Measurements from ENCODE around the gene CENPI. TPM values are rescaled to one million over a fixed set of nuclear protein-coding genes. Genes with fewer than 3 reads are reported as not detected.

Gene CENPI
- total and polyA plus RNA-seq, 12 donors: 0.15 to 2.5 (median 0.47) TPM

DNA sequence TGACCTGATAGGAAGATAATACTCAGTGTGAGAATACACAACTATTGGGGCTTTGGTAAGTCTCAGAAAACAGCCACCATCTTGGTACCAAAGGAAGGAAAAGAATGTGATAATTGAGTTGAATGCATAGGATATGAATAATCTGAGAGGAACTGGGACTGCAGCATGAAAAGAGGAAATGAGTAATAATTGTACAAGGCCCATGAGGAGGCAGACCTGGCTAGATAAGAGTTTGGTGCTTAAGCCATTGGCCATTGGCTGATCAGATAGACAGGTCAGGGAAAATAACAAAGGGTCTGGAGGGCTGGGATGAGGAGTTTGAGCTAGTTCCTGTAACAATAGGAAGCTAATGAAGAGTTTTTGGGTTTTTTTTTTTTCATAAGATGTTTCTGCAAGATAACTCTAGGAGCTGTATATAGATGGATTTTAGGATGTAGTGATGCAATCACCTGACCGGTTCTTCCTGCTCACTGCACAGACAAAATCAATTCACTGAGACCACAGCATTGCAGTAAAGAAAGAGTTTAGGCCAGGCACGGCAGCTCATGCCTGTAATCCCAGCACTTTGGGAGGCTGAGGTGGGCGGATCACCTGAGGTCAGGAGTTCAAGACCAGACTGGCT lies 40.8 kb upstream of the CENPI start:
- H3K4me3 ChIP-seq: no peak overlapping the region
- 69 to 84% methylated on average over 3 of the region's 3 CpGs for WGBS, 2 donors
- H3K9me3 ChIP-seq: no peaks in the 10 kb centered on the region
- H3K27ac ChIP-seq: no peak overlapping the region
- no peak for ATAC-seq
- H3K27me3 ChIP-seq: no peaks in the 10 kb centered on the region
- TF ChIP-seq, protein P1, sequence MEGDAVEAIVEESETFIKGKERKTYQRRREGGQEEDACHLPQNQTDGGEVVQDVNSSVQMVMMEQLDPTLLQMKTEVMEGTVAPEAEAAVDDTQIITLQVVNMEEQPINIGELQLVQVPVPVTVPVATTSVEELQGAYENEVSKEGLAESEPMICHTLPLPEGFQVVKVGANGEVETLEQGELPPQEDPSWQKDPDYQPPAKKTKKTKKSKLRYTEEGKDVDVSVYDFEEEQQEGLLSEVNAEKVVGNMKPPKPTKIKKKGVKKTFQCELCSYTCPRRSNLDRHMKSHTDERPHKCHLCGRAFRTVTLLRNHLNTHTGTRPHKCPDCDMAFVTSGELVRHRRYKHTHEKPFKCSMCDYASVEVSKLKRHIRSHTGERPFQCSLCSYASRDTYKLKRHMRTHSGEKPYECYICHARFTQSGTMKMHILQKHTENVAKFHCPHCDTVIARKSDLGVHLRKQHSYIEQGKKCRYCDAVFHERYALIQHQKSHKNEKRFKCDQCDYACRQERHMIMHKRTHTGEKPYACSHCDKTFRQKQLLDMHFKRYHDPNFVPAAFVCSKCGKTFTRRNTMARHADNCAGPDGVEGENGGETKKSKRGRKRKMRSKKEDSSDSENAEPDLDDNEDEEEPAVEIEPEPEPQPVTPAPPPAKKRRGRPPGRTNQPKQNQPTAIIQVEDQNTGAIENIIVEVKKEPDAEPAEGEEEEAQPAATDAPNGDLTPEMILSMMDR (IDR thresholded peaks at IDR 0.05): no peak
- peaks cover 0 to 3% (median 0%) of the 10 kb centered on the region in 9 donors for H3K4me1 ChIP-seq
- no peak for DNase-seq
- no peaks in the 10 kb centered on the region for H3K36me3 ChIP-seq
- intact Hi-C loops (cut with DNase I): no loop called here

DNA sequence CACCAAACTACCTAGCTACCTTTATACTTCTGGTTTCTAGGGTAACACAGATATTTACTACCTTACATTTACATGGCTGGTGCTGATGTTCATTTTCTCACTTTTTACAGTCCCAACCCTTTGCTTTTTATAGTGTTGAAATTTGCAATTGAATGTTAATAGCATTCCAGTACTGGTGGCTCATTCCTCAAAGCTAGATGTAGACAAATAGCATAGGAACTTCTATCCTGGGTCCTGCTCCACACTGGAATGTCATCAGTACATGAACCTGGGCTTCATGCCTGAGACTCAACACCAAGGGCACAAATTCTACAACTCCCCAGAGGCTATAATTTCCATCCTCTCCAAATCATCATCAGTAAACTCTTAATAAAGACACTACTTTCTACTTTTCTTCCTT lies 35.8 kb upstream of the CENPI start:
- DNase-seq (no peak), ATAC-seq (no peak)
- H3K27me3 ChIP-seq: peaks cover 0 to 5% (median 0%) of the 10 kb centered on the region in 7 donors
- H3K27ac ChIP-seq: no peak overlapping the region
- H3K4me1 ChIP-seq: no peaks in the 10 kb centered on the region
- TF ChIP-seq, protein P1 (IDR thresholded peaks at IDR 0.05): no peak
- H3K9me3 ChIP-seq: no peaks in the 10 kb centered on the region
- no peaks in the 10 kb centered on the region for H3K36me3 ChIP-seq
- H3K4me3 ChIP-seq: no peak overlapping the region
- intact Hi-C loops (cut with DNase I): no loop called here

DNA sequence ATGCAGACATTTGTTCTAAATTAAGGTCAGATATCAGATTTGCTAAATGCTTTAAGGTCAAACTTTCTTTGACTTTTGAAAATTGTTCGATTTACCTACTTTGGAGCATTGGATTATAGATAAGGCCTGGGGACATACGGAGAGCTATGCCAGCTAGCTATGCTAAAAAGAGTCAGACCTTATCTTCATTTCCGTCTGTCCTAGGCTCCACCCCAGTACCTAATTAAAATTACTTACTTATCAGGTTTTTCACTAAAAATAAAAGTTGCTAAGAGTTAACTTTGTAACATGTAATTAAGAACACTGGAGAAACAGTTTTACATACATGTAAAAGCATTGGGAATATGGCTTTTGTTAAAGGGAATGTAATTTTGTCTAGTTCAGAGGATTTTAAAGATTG lies 26.4 kb upstream of the CENPI start:
- Histone ChIP-seq H3K4me3 (no peak overlapping the region), H3K36me3 (no peaks in the 10 kb centered on the region), H3K27me3 (peaks cover 0 to 15% (median 0%) of the 10 kb centered on the region in 7 donors), H3K4me1 (no peaks in the 10 kb centered on the region), H3K27ac (no peak overlapping the region), H3K9me3 (peaks cover 0 to 3% (median 0%) of the 10 kb centered on the region in 11 donors)
- intact Hi-C loops (cut with DNase I): no loop called here
- WGBS, 2 donors: 25 to 39% methylated on average over 3 of the region's 3 CpGs
- TF ChIP-seq, protein P1 (IDR thresholded peaks at IDR 0.05): no peak
- ATAC-seq (no peak), DNase-seq (no peak)

DNA sequence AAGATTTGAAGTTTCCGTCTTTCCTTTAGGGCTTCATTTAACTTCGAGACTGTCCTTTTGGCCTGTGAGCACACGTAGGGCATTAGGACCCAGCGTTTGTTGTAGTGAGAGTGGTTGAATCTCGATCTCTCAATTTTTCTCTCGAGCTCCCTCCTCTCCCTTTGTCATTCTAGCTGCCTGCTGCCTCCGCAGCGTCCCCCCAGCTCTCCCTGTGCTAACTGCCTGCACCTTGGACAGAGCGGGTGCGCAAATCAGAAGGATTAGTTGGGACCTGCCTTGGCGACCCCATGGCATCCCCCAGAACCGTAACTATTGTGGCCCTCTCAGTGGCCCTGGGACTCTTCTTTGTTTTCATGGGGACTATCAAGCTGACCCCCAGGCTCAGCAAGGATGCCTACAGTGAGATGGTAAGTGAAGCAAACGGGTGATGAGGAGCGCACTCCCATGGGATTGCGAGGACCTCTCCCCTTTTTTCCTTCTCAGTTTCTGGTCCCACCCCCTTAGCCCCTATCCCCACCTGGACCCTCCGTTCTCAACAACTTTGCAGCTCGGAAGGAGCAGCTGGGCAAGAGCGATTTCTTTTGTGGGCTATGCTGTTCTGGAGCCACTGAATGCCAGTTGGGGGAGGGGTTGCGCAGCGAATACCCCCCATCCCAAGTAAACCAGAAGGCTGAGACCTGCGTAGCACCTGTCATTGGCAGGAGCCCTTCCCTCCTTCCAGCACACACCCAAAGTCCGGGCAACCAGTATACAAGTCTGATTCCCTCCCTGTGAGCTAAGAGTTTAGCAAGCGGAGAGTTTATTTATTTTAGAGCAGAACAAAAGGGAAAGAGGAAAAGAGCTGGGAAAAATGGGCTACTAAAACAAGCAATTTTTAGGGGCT lies 19.0 kb upstream of the CENPI start, which contains the start of gene TMEM35A:
TSS of gene TMEM35A (plus strand) at position 164 of the 883 bp plus-strand sequence. CDS start at position 288, 124 bp downstream.
- peak in 1 of 8 donors; percentile 22 for ATAC-seq
- no peaks in the 10 kb centered on the region for H3K36me3 ChIP-seq
- no peak within 1 kb of the TSS for H3K27ac ChIP-seq
- no peak for DNase-seq
- H3K4me3 ChIP-seq: peak within 1 kb of the TSS in 9 of 10 donors; percentile 1 to 47 (median 37)
- peaks cover 0 to 3% (median 0%) of the 10 kb centered on the region in 11 donors for H3K9me3 ChIP-seq
- peaks cover 0 to 63% (median 0%) of the 10 kb centered on the region in 7 donors for H3K27me3 ChIP-seq
- no peaks in the 10 kb centered on the region for H3K4me1 ChIP-seq
- TF ChIP-seq, protein P1 (IDR thresholded peaks at IDR 0.05): no peak
- intact Hi-C loops (cut with DNase I): no loop called here
- 4 to 7% methylated on average over 21 to 23 of the region's 23 CpGs for WGBS, 2 donors
